GM12878 (cell line): ENCODE measurements around the gene SERPINA6. TPM values are rescaled to one million over a fixed set of nuclear protein-coding genes. Genes with fewer than 3 reads are reported as not detected.

Source experiments
- ATAC-seq: fragments of 200-7000 bp; cut with Tn5 transposase; 3 replicates; pipeline ENCODE4 v1.9.1; 2020; ENCODE audit warnings: mild to moderate bottlenecking, moderate library complexity
- BruUV-seq: library from RNA; stranded (reverse); fragments of 400-500 nt; replicated peaks from 2 replicates; lab custom pipeline; 2021; lab: Mats Ljungman, UMichigan
- CTCF ChIA-PET: fragments of 300-600 bp; sonication (Branson Sonifier 250); formaldehyde crosslinking; extraction: SDS; loops from one replicate; lab custom pipeline; 2021; ENCODE audit warnings: inconsistent platforms; lab: Yijun Ruan, JAX
- POLR2A ChIA-PET: fragments of 350-600 bp; formaldehyde crosslinking; extraction: SDS; loops from one replicate; lab custom pipeline; 2021; ENCODE audit warnings: inconsistent platforms; lab: Charles Lee
- RAD21 ChIA-PET: fragments of 300-600 bp; sonication (Branson Sonifier 250); formaldehyde crosslinking; loops from one replicate; lab custom pipeline; 2023; ENCODE audit warnings: antibody characterized with exemption; ENCODE audit not compliant: unreplicated experiment; lab: Charles Lee
- SMC1A ChIA-PET: fragments of 300-600 bp; sonication (Branson Sonifier 250); formaldehyde crosslinking; loops from one replicate; lab custom pipeline; 2023; ENCODE audit not compliant: unreplicated experiment, uncharacterized antibody; lab: Charles Lee
- DNase-seq: peaks from one replicate; pipeline ENCODE4 v3.0.0-alpha.2; 2011; ENCODE audit warnings: low read depth, low spot score
- FAIRE-seq: peaks from 3 replicates; lab custom pipeline; 2011; peaks lifted over from hg19 to GRCh38; lab: Jason Lieb, UNC
- H2AFZ ChIP-seq: 2 replicates; pipeline ENCODE4 v1.6.0; 2011; ENCODE audit warnings: low read depth, low read length, control low read depth; ENCODE audit not compliant: control insufficient read depth
- H3K27ac ChIP-seq: 2 replicates; pipeline ENCODE4 v1.5.1; 2011; ENCODE audit warnings: control low read depth; ENCODE audit not compliant: control insufficient read depth, insufficient read depth
- H3K27me3 ChIP-seq, 2 experiments: replicated peaks in 1 of 2; 2 replicates each; pipeline versions ENCODE4 v1.6.0 to v1.6.1; 2011; ENCODE audit warnings: low read length in 1 of 2; ENCODE audit not compliant: control insufficient read depth in 2 of 2, insufficient read depth in 2 of 2
- H3K36me3 ChIP-seq, 2 experiments: 2 replicates each; pipeline ENCODE4 v1.5.1; 2011; ENCODE audit warnings: low read length in 1 of 2; ENCODE audit not compliant: control insufficient read depth in 2 of 2, insufficient read depth in 2 of 2
- H3K4me1 ChIP-seq: 2 replicates; pipeline ENCODE4 v1.6.1; 2011; ENCODE audit warnings: mild to moderate bottlenecking, low read length, moderate library complexity, mixed read lengths; ENCODE audit not compliant: control insufficient read depth, insufficient read depth
- H3K4me2 ChIP-seq: 2 replicates; pipeline ENCODE4 v1.6.0; 2011; ENCODE audit warnings: control low read depth; ENCODE audit not compliant: control insufficient read depth, insufficient read depth
- H3K4me3 ChIP-seq: fragments of 200-600 bp; sonication (generic); 2 replicates; pipeline ENCODE4 v1.5.1; 2016
- H3K79me2 ChIP-seq: 2 replicates; pipeline ENCODE4 v1.6.0; 2011; ENCODE audit warnings: low read length; ENCODE audit not compliant: control insufficient read depth, insufficient read depth
- H3K9ac ChIP-seq: 2 replicates; pipeline ENCODE4 v1.8.0; 2011; ENCODE audit warnings: low read length, control low read depth, mixed read lengths; ENCODE audit not compliant: control insufficient read depth, insufficient read depth
- H3K9me3 ChIP-seq: replicated peaks from 3 replicates; pipeline ENCODE4 v1.5.1; 2011; ENCODE audit warnings: mild to moderate bottlenecking, low read length; ENCODE audit not compliant: control insufficient read depth, insufficient read depth
- H4K20me1 ChIP-seq: 2 replicates; pipeline ENCODE4 v1.6.0; 2011; ENCODE audit not compliant: control insufficient read depth, insufficient read depth
- BACH1 ChIP-seq: fragments of 450-650 bp; IDR thresholded peaks from 2 replicates; pipeline ENCODE4 v1.6.1; 2017; ENCODE audit warnings: mild to moderate bottlenecking, borderline replicate concordance
- BRCA1 ChIP-seq: IDR thresholded peaks from 2 replicates; pipeline ENCODE4 v1.6.1; 2011; ENCODE audit warnings: low read depth, low read length, improper control_type of control experiment
- CBFB ChIP-seq: IDR thresholded peaks from 2 replicates; pipeline ENCODE4 v1.6.1; 2016; ENCODE audit warnings: antibody characterized with exemption, low read depth
- CEBPB ChIP-seq, 2 experiments: fragments of 150-350 bp in 1 of 2; IDR thresholded peaks; 2 replicates each; pipeline ENCODE4 v1.6.1; 2012 to 2014; ENCODE audit warnings: low read depth in 2 of 2, low read length in 2 of 2, borderline replicate concordance in 1 of 2, inconsistent platforms in 1 of 2
- HDAC6 ChIP-seq: fragments of 200-600 bp; sonication (generic); IDR thresholded peaks from one replicate; pipeline ENCODE4 v1.8.0; 2017; ENCODE audit warnings: antibody characterized with exemption; ENCODE audit not compliant: unreplicated experiment
- HDGF ChIP-seq: fragments of 450-650 bp; IDR thresholded peaks from 2 replicates; pipeline ENCODE4 v1.6.1; 2016; ENCODE audit warnings: antibody characterized with exemption
- KDM1A ChIP-seq: fragments of 200-600 bp; sonication (generic); IDR thresholded peaks from 2 replicates; pipeline ENCODE4 v1.6.1; 2016; ENCODE audit warnings: borderline replicate concordance
- NFXL1 ChIP-seq: fragments of 450-650 bp; IDR thresholded peaks from 2 replicates; pipeline ENCODE4 v1.6.1; 2017; ENCODE audit warnings: antibody characterized with exemption, mild to moderate bottlenecking, borderline replicate concordance
- SIX5 ChIP-seq: IDR thresholded peaks from 2 replicates; pipeline ENCODE4 v1.6.1; 2011; ENCODE audit warnings: mild to moderate bottlenecking, low read depth, low read length, moderate library complexity; ENCODE audit not compliant: severe bottlenecking
- SRF ChIP-seq, 2 experiments: IDR thresholded peaks; 2 replicates each; pipeline ENCODE4 v1.6.1; 2011; ENCODE audit warnings: low read depth in 2 of 2, low read length in 2 of 2, mild to moderate bottlenecking in 1 of 2, moderate library complexity in 1 of 2
- ZNF274 ChIP-seq: IDR thresholded peaks from one replicate; pipeline ENCODE4 v1.8.0; 2011; ENCODE audit not compliant: insufficient read length, insufficient read depth
- WGBS: methylation state at CpG from one replicate; pipeline ENCODE4 v1.1.6; 2016; ENCODE audit warnings: low lambda C conversion rate; ENCODE audit not compliant: insufficient replicate concordance, insufficient coverage; ENCODE audit errors: missing lambda C conversion rate; 5-methylcytosine and 5-hydroxymethylcytosine counted together
- in situ Hi-C: fragments of 300-500 bp; cut with MboI; formaldehyde crosslinking; loops from 9 replicates; pipeline ENCODE4 v1.14.3; 2018; ENCODE audit warnings: mixed read lengths
- intact Hi-C: fragments of 100-400 bp; cut with micrococcal nuclease; formaldehyde crosslinking; loops from one replicate; pipeline ENCODE4 v1.14.2; 2022; ENCODE audit not compliant: unreplicated experiment
- polyA plus RNA-seq, 11 experiments: library from polyadenylated mRNA; depleted of rRNA in 4 of 11; unstranded in 6 of 11; stranded (reverse) in 5 of 11; fragments of >200 nt; fragmentation: Nextera tagmentation in 4 of 11; fragmentation: Illumina TruSeq in 1 of 11; extraction: Ambion mirVana in 4 of 11; extraction: Trizol in 1 of 11; gene quantifications; 1 replicate in 1 of 11; 2 replicates in 10 of 11; pipeline versions ENCODE4 v1.2.1 to v1.2.3, GENCODE V29; 2011 to 2016; ENCODE audit warnings: inconsistent platforms in 2 of 11, missing spikeins in 2 of 11, low read depth in 1 of 11
- total RNA-seq, 4 experiments: library from RNA; depleted of rRNA in 3 of 4; stranded (reverse); fragments of >200 nt in 3 of 4; fragmentation: Illumina TruSeq in 1 of 4; extraction: Trizol in 1 of 4; gene quantifications; 2 replicates each; pipeline versions ENCODE4 v1.2.1 to v1.2.3, GENCODE V29; 2013 to 2021
- TF ChIP-seq, protein P1 (sequence below): fragments of 450-650 bp; formaldehyde crosslinking; IDR thresholded peaks from 2 replicates; pipeline ENCODE4 v1.4.0; 2022; ENCODE audit warnings: mild to moderate bottlenecking, moderate library complexity
- TF ChIP-seq, protein P2 (sequence below): fragments of 450-650 bp; IDR thresholded peaks from 2 replicates; pipeline ENCODE4 v1.6.1; 2017; ENCODE audit warnings: mild to moderate bottlenecking
- TF ChIP-seq, protein P3 (sequence below): fragments of 450-650 bp; IDR thresholded peaks from 2 replicates; pipeline ENCODE4 v1.6.1; 2017; ENCODE audit warnings: mild to moderate bottlenecking, moderate library complexity
- TF ChIP-seq, protein P4 (sequence below): IDR thresholded peaks from 2 replicates; pipeline ENCODE4 v1.6.1; 2011; ENCODE audit warnings: low read depth, low read length, improper control_type of control experiment, borderline replicate concordance

SERPINA6 gene
- total and polyA plus RNA-seq, 10 of the 15 experiments (the other 5 are each of a cell fraction or from before 2014, with no cell fraction given) = 0.11 to 0.27 (median 0.23) TPM; not detected in 7

DNA sequence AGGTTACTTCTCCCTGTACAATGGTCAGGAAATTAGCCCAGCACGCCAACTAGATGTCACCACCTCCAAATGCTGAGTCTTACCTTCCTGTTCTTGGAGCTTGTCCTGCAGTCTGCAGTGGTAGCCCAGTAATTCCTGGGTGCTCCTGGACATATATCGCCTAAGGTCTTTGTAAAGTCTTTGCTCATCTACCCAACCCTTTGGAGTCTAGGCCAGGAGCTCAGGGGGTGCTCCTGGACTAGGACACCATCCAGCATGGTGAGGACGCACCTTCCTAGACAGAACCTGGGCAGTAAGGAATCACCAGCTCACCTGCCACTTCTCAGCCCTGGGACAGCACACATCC, 30.6 kb downstream of the SERPINA6 start:
- ChIA-PET SMC1A (interaction anchor here (0.9 kb wide), 1 partner anchor 36 kb away, joined by 3 read pairs; no protein-coding TSS in a partner anchor), CTCF (no interaction called here), POLR2A (no interaction called here), RAD21 (no interaction called here)
- 2% methylated on average over 3 of the region's 3 CpGs for WGBS
- DNase-seq (no peak), ATAC-seq (no peak), FAIRE-seq (no peak)
- Histone ChIP-seq H3K4me1 (no peaks in the 10 kb centered on the region), H3K27me3 (no peaks in the 10 kb centered on the region; a peak in 1 of 4 replicates), H2AFZ (no peak overlapping the region), H4K20me1 (no peaks in the 10 kb centered on the region), H3K36me3 (no peaks in the 10 kb centered on the region), H3K9ac (no peak overlapping the region), H3K9me3 (no peaks in the 10 kb centered on the region; the same call in 2 of the 3 replicates), H3K4me3 (no peak overlapping the region), H3K27ac (no peak overlapping the region), H3K4me2 (no peak overlapping the region), H3K79me2 (no peaks in the 10 kb centered on the region)
- in situ Hi-C loops = no loop called here
- intact Hi-C loops = no loop called here
- BruUV-seq = no TSS peak
- TF ChIP-seq, protein P1, sequence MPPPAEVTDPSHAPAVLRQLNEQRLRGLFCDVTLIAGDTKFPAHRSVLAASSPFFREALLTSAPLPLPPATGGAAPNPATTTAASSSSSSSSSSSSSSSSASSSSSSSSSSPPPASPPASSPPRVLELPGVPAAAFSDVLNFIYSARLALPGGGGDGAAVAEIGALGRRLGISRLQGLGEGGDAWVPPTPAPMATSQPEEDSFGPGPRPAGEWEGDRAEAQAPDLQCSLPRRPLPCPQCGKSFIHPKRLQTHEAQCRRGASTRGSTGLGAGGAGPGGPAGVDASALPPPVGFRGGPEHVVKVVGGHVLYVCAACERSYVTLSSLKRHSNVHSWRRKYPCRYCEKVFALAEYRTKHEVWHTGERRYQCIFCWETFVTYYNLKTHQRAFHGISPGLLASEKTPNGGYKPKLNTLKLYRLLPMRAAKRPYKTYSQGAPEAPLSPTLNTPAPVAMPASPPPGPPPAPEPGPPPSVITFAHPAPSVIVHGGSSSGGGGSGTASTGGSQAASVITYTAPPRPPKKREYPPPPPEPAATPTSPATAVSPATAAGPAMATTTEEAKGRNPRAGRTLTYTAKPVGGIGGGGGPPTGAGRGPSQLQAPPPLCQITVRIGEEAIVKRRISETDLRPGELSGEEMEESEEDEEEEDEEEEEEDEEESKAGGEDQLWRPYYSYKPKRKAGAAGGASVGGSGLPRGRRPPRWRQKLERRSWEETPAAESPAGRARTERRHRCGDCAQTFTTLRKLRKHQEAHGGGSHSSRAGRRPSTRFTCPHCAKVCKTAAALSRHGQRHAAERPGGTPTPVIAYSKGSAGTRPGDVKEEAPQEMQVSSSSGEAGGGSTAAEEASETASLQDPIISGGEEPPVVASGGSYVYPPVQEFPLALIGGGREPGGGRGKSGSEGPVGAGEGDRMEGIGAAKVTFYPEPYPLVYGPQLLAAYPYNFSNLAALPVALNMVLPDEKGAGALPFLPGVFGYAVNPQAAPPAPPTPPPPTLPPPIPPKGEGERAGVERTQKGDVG (CRISPR knock-in tag) = no peak
- TF ChIP-seq SIX5 (no peak), NFXL1 (no peak), BRCA1 (no peak), HDGF (no peak), BACH1 (no peak), HDAC6 (no peak), KDM1A (no peak), CBFB (no peak), CEBPB (IDR thresholded peaks at IDR 0.05; ENCODE audit: borderline replicate concordance in 1 of 2, low read depth in 2 of 2, low read length in 2 of 2) (no peak), SRF (IDR thresholded peaks at IDR 0.05; ENCODE audit: low read depth in 2 of 2, low read length in 2 of 2) (no peak), ZNF274 (no peak)
- TF ChIP-seq, protein P2, sequence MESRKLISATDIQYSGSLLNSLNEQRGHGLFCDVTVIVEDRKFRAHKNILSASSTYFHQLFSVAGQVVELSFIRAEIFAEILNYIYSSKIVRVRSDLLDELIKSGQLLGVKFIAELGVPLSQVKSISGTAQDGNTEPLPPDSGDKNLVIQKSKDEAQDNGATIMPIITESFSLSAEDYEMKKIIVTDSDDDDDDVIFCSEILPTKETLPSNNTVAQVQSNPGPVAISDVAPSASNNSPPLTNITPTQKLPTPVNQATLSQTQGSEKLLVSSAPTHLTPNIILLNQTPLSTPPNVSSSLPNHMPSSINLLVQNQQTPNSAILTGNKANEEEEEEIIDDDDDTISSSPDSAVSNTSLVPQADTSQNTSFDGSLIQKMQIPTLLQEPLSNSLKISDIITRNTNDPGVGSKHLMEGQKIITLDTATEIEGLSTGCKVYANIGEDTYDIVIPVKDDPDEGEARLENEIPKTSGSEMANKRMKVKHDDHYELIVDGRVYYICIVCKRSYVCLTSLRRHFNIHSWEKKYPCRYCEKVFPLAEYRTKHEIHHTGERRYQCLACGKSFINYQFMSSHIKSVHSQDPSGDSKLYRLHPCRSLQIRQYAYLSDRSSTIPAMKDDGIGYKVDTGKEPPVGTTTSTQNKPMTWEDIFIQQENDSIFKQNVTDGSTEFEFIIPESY = no peak
- TF ChIP-seq, protein P3, sequence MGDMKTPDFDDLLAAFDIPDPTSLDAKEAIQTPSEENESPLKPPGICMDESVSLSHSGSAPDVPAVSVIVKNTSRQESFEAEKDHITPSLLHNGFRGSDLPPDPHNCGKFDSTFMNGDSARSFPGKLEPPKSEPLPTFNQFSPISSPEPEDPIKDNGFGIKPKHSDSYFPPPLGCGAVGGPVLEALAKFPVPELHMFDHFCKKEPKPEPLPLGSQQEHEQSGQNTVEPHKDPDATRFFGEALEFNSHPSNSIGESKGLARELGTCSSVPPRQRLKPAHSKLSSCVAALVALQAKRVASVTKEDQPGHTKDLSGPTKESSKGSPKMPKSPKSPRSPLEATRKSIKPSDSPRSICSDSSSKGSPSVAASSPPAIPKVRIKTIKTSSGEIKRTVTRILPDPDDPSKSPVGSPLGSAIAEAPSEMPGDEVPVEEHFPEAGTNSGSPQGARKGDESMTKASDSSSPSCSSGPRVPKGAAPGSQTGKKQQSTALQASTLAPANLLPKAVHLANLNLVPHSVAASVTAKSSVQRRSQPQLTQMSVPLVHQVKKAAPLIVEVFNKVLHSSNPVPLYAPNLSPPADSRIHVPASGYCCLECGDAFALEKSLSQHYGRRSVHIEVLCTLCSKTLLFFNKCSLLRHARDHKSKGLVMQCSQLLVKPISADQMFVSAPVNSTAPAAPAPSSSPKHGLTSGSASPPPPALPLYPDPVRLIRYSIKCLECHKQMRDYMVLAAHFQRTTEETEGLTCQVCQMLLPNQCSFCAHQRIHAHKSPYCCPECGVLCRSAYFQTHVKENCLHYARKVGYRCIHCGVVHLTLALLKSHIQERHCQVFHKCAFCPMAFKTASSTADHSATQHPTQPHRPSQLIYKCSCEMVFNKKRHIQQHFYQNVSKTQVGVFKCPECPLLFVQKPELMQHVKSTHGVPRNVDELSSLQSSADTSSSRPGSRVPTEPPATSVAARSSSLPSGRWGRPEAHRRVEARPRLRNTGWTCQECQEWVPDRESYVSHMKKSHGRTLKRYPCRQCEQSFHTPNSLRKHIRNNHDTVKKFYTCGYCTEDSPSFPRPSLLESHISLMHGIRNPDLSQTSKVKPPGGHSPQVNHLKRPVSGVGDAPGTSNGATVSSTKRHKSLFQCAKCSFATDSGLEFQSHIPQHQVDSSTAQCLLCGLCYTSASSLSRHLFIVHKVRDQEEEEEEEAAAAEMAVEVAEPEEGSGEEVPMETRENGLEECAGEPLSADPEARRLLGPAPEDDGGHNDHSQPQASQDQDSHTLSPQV = no peak
- TF ChIP-seq, protein P4, sequence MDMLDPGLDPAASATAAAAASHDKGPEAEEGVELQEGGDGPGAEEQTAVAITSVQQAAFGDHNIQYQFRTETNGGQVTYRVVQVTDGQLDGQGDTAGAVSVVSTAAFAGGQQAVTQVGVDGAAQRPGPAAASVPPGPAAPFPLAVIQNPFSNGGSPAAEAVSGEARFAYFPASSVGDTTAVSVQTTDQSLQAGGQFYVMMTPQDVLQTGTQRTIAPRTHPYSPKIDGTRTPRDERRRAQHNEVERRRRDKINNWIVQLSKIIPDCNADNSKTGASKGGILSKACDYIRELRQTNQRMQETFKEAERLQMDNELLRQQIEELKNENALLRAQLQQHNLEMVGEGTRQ = no peak
